Measurements from ENCODE around the gene SLC2A9. TPM values are rescaled to one million over a fixed set of nuclear protein-coding genes. Genes with fewer than 3 reads are reported as not detected.

SLC2A9 gene
- total RNA-seq, 4 donors from 2014 or later = 8.0 to 18.7 (median 11.5) TPM

DNA sequence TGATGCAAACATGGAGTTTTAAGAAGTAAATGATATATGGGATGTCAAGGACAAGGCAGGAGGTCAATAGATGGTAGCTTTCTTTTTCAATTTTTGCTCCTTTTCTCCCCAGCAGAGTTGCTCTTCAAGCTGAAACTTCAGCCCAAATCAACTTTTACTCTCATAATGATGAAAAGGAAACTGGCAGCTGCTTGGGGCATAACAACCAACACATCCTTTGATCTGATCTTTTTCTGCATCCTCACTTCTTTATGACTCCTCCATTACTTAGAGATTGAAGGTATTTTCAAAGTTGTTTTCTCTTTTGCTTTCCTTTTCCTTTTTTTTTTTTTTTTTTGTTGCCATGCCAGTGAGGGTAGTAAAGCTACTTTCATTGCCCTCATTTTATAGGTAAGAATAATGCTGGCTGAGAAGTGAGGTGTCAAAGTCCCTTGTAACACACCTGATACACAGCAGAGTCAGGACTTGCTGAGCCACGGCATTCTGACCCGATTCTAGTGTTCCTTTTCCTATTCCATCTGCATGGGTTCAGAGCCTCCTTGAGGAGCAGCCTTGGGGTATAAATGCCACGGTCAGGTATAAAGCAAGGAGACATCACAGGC, 26.9 kb downstream of the SLC2A9 start:
- H3K4me3 ChIP-seq = no peak overlapping the region
- no peaks in the 10 kb centered on the region for H3K27me3 ChIP-seq
- TF ChIP-seq, protein P1, sequence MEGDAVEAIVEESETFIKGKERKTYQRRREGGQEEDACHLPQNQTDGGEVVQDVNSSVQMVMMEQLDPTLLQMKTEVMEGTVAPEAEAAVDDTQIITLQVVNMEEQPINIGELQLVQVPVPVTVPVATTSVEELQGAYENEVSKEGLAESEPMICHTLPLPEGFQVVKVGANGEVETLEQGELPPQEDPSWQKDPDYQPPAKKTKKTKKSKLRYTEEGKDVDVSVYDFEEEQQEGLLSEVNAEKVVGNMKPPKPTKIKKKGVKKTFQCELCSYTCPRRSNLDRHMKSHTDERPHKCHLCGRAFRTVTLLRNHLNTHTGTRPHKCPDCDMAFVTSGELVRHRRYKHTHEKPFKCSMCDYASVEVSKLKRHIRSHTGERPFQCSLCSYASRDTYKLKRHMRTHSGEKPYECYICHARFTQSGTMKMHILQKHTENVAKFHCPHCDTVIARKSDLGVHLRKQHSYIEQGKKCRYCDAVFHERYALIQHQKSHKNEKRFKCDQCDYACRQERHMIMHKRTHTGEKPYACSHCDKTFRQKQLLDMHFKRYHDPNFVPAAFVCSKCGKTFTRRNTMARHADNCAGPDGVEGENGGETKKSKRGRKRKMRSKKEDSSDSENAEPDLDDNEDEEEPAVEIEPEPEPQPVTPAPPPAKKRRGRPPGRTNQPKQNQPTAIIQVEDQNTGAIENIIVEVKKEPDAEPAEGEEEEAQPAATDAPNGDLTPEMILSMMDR (IDR thresholded peaks at IDR 0.05) = no peak
- no peak for TF ChIP-seq POLR2A (IDR thresholded peaks at IDR 0.05)
- H3K36me3 ChIP-seq = peaks cover 0 to 50% (median 0%) of the 10 kb centered on the region in 3 donors
- H3K4me1 ChIP-seq = no peaks in the 10 kb centered on the region
- no peak for DNase-seq
- H3K9me3 ChIP-seq = no peaks in the 10 kb centered on the region
- no peak overlapping the region for H3K27ac ChIP-seq
- intact Hi-C loops (cut with DNase I) = no loop called here
- WGBS, 2 donors = 92 to 96% methylated on average over 2 of the region's 3 CpGs

DNA sequence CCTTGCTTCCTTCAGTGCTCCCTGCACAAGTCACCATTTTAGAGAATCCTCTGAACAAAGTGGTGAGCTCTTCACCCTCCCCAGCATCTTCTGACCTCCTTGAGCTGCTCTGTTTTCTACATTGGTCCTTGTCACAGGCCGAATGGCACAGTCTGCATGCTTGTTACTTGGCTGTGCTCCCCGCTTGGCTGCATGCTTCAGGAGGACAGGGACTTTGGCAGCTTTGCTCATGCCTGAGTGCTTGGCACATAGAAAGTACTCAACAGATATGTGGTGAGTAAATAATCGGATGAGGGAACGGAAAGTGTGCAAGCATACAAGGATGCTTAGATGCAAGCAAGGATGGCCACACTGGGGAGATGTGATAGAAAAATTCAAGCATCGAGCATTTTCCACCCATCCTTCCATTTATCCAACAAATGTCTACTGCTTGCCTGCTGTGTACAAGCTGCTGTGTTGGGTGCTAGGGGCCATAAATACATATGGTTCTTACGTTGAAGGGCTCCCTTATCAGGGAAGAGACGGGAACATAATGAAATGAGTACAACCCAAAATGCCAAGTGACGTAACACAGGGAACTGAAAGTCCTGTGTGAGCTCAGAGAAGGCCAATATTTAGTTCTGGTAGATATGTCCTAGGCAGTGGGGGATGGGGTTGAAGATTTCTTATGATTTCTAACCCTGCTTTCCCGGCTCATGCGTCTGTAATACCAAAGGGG, 31.2 kb downstream of the SLC2A9 start:
- H3K36me3 ChIP-seq = peaks cover 0 to 56% (median 0%) of the 10 kb centered on the region in 3 donors
- DNase-seq = no peak
- intact Hi-C loops (cut with DNase I) = no loop called here

DNA sequence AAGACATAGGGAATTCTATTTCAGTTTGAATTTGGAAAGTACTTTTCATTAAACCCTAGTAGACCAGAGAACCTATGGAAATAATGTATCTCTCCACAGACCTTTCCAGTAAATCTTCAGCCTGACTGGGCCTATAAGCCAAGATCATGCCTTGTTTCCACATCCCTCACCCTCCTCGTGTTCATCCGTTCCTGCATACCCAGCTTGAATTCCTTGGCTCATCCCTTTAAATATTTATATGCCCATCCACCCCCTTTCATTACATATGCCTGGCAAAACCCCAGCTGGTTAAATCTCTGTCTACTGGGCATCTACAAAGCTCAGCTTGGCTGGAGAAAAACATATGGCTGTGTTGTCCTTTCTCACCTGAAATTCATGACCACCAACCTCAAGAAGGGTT, 32.4 kb downstream of the SLC2A9 start:
- Histone ChIP-seq H3K27me3 (no peaks in the 10 kb centered on the region), H3K9me3 (no peaks in the 10 kb centered on the region), H3K36me3 (peaks cover 0 to 56% (median 0%) of the 10 kb centered on the region in 3 donors), H3K4me3 (no peak overlapping the region), H3K4me1 (peaks cover 0 to 9% (median 0%) of the 10 kb centered on the region in 3 donors), H3K27ac (no peak overlapping the region)
- no peak for DNase-seq
- no peak for TF ChIP-seq POLR2A (IDR thresholded peaks at IDR 0.05)
- TF ChIP-seq, protein P1 (IDR thresholded peaks at IDR 0.05) = no peak
- intact Hi-C loops (cut with DNase I) = no loop called here
- 52 to 59% methylated on average over 2 of the region's 2 CpGs for WGBS, 2 donors

More for the DNA sequence above, 31.2 kb downstream of the SLC2A9 start:
- no peaks in the 10 kb centered on the region for H3K27me3 ChIP-seq
- no peaks in the 10 kb centered on the region for H3K9me3 ChIP-seq
- H3K4me1 ChIP-seq = peaks cover 0 to 9% (median 0%) of the 10 kb centered on the region in 3 donors
- H3K27ac ChIP-seq = no peak overlapping the region
- 85 to 89% methylated on average over 10 of the region's 10 CpGs for whole genome bisulfite sequencing, 2 donors
- TF ChIP-seq POLR2A (IDR thresholded peaks at IDR 0.05) = no peak
- TF ChIP-seq, protein P1 (IDR thresholded peaks at IDR 0.05) = no peak
- H3K4me3 ChIP-seq = no peak overlapping the region

DNA sequence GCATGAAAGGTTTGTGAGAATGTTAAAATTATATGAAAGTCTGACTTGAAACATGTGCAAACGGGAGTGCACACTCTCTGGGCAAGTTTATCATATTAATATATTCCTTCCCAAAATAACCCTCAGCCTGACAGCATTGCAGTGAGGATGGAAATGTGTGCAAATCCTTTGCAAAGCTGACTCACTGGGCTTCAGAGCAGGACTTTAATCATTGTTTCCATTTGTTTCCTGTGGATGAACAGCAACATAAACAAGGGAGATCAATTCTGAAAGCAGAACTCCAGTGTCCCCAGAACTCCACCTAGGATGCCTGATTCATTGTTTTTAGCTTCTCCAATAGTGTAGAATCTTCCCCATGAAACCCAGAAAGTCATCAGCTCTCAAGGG, 32.9 kb downstream of the SLC2A9 start:
- DNase-seq = no peak
- WGBS, 2 donors = 36% methylated on average over 1 of the region's 1 CpG
- Histone ChIP-seq H3K27ac (no peak overlapping the region), H3K9me3 (no peaks in the 10 kb centered on the region), H3K4me3 (no peak overlapping the region), H3K4me1 (peaks cover 0 to 9% (median 0%) of the 10 kb centered on the region in 3 donors), H3K27me3 (no peaks in the 10 kb centered on the region), H3K36me3 (peaks cover 0 to 56% (median 1%) of the 10 kb centered on the region in 3 donors)
- intact Hi-C loops (cut with DNase I) = no loop called here
- no peak for TF ChIP-seq POLR2A (IDR thresholded peaks at IDR 0.05)
- TF ChIP-seq, protein P1 (IDR thresholded peaks at IDR 0.05) = no peak

DNA sequence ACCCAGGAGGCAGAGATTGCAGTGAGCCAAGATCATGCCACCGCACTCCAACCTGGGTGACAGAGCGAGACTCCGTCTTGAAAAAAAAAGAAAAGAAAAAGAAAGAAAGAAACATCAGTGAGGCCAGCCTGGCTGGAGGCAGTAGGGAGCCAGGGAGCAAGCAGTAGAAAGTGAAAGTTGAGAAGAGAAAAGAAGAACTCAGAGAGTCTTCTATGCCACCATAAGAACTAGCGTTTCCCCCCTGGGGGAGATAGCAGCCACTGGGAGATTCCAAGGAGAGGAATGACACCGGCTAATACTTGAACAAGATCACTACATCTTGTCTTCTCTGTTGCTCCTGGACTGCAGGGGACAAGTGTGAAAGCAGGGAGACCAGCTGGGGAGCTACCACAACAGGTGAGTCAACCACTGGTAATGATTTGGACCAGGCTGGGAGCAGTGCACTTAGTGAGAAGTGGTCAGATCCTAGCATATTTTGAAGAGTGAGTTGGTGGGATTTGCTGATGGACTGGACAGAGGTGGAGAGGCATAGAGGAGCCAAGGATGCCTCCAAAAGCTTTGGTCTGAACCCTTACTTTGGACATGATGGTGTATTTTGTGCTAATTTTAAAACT, 33.4 kb downstream of the SLC2A9 start:
- 93 to 99% methylated on average over 5 of the region's 5 CpGs for WGBS, 2 donors
- Histone ChIP-seq H3K27ac (no peak overlapping the region), H3K36me3 (peaks cover 0 to 56% (median 4%) of the 10 kb centered on the region in 3 donors)

More for the DNA sequence above, 33.4 kb downstream of the SLC2A9 start:
- DNase-seq = no peak
- Histone ChIP-seq H3K4me1 (peaks cover 0 to 9% (median 0%) of the 10 kb centered on the region in 3 donors), H3K27me3 (no peaks in the 10 kb centered on the region), H3K9me3 (no peaks in the 10 kb centered on the region), H3K4me3 (no peak overlapping the region)
- intact Hi-C loops (cut with DNase I) = no loop called here
- TF ChIP-seq POLR2A (IDR thresholded peaks at IDR 0.05) = no peak
- TF ChIP-seq, protein P1 (IDR thresholded peaks at IDR 0.05) = no peak
